ENCODE measurements around the gene MBOAT1.

DNA sequence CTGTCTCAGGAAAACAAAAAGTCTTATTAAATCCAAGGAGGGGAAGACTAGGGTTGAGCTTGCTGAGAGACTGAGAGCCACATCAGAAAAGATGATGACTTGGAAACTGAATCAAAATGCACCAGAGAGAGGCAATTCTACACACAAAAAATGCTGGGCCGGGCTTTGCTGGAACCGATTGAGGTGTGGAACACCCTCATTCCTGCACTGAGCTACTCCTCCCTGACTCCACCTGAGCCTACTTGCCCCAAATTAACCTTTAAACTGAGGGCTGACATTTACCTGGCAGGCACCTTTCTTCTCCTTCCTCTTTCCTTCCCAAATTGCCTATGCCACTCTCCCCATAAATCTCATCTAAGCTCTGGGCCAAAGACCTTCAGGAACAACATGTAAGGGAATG, 40.8 kb upstream of the MBOAT1 start:
- no peak for TF ChIP-seq POLR2A (IDR thresholded peaks at IDR 0.05)
- TF ChIP-seq, protein P1, sequence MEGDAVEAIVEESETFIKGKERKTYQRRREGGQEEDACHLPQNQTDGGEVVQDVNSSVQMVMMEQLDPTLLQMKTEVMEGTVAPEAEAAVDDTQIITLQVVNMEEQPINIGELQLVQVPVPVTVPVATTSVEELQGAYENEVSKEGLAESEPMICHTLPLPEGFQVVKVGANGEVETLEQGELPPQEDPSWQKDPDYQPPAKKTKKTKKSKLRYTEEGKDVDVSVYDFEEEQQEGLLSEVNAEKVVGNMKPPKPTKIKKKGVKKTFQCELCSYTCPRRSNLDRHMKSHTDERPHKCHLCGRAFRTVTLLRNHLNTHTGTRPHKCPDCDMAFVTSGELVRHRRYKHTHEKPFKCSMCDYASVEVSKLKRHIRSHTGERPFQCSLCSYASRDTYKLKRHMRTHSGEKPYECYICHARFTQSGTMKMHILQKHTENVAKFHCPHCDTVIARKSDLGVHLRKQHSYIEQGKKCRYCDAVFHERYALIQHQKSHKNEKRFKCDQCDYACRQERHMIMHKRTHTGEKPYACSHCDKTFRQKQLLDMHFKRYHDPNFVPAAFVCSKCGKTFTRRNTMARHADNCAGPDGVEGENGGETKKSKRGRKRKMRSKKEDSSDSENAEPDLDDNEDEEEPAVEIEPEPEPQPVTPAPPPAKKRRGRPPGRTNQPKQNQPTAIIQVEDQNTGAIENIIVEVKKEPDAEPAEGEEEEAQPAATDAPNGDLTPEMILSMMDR (IDR thresholded peaks at IDR 0.05), result no peak

Data from uterus (tissue), 2 donors.